CD4-positive, CD25-positive, alpha-beta regulatory T cell (primary cell): ENCODE data around the gene RAB44. TPM values are rescaled to one million over a fixed set of nuclear protein-coding genes. Genes with fewer than 3 reads are reported as not detected.
A peak's percentile ranks its signal among the peaks of the same experiment; 100 is the strongest.

ENCODE experiments used
- ATAC-seq, 2 donors: fragments of 150-1000 bp; cut with Tn5 transposase; one replicate each; pipeline ENCODE4 v1.10.0; 2021; ENCODE audit warnings: low read depth in 2 of 2, moderate number of reproducible peaks in 2 of 2, moderate library complexity in 1 of 2
- DNase-seq, 3 donors: peaks; one replicate each; pipeline versions ENCODE4 v3.0.0 to v3.0.0-alpha.2; 2012 to 2022; ENCODE audit warnings: mixed read lengths in 1 of 3
- H3K27ac ChIP-seq: one replicate; pipeline ENCODE4 v1.7.0; 2013; ENCODE audit warnings: mild to moderate bottlenecking, low read length; ENCODE audit not compliant: insufficient read depth, poor library complexity, severe bottlenecking
- H3K27me3 ChIP-seq: one replicate; pipeline ENCODE4 v1.7.0; 2013; ENCODE audit warnings: low read length; ENCODE audit not compliant: control insufficient read depth, insufficient read depth
- H3K36me3 ChIP-seq: one replicate; pipeline ENCODE4 v1.7.0; 2013; ENCODE audit warnings: mild to moderate bottlenecking, low read length, moderate library complexity; ENCODE audit not compliant: control insufficient read depth, insufficient read depth
- H3K4me1 ChIP-seq: 2 replicates; pipeline ENCODE4 v1.7.0; 2013; ENCODE audit warnings: mild to moderate bottlenecking, low read length; ENCODE audit not compliant: insufficient read depth, control insufficient read depth, poor library complexity, severe bottlenecking
- H3K4me3 ChIP-seq: one replicate; pipeline ENCODE4 v1.7.0; 2013; ENCODE audit warnings: low read depth, mild to moderate bottlenecking, low read length, moderate library complexity
- H3K9me3 ChIP-seq, 2 experiments: 1 replicate in 1 of 2; 2 replicates in 1 of 2; pipeline ENCODE4 v1.7.0; 2013; ENCODE audit warnings: low read length in 2 of 2, mild to moderate bottlenecking in 1 of 2, moderate library complexity in 1 of 2; ENCODE audit not compliant: control insufficient read depth in 2 of 2
- H3K27ac Mint-ChIP-seq, 3 donors: one replicate each; pipeline ENCODE4 v1.8.0; 2020 to 2022; ENCODE audit warnings: mild to moderate bottlenecking in 3 of 3, mixed read lengths in 3 of 3, moderate library complexity in 2 of 3
- H3K27me3 Mint-ChIP-seq: one replicate; pipeline ENCODE4 v1.8.0; 2022; ENCODE audit warnings: mild to moderate bottlenecking, mixed read lengths
- H3K36me3 Mint-ChIP-seq: one replicate; pipeline ENCODE4 v1.8.0; 2020; ENCODE audit warnings: mixed read lengths
- H3K4me1 Mint-ChIP-seq, 4 donors: one replicate each; pipeline ENCODE4 v1.8.0; 2020 to 2022; ENCODE audit warnings: mixed read lengths in 4 of 4, mild to moderate bottlenecking in 1 of 4
- H3K4me3 Mint-ChIP-seq, 4 donors: one replicate each; pipeline ENCODE4 v1.8.0; 2020 to 2022; ENCODE audit warnings: mild to moderate bottlenecking in 4 of 4, mixed read lengths in 4 of 4, moderate library complexity in 3 of 4
- H3K9me3 Mint-ChIP-seq, 7 donors: one replicate each; pipeline ENCODE4 v1.8.0; 2020 to 2022; ENCODE audit warnings: mixed read lengths in 7 of 7, mild to moderate bottlenecking in 3 of 7, moderate library complexity in 2 of 7
- polyA plus RNA-seq, 4 donors: library from polyadenylated mRNA; unstranded; fragments of 300-500 nt; fragmentation: Illumina TruSeq; gene quantifications; one replicate each; pipeline ENCODE4 v1.2.3, GENCODE V29; 2021
- total RNA-seq: library from RNA; stranded (reverse); gene quantifications from one replicate; pipeline ENCODE4 v1.2.3, GENCODE V29; 2022

RAB44 gene
- total and polyA plus RNA-seq, 5 donors from 2014 or later = 0.27 TPM; not detected in 4

DNA sequence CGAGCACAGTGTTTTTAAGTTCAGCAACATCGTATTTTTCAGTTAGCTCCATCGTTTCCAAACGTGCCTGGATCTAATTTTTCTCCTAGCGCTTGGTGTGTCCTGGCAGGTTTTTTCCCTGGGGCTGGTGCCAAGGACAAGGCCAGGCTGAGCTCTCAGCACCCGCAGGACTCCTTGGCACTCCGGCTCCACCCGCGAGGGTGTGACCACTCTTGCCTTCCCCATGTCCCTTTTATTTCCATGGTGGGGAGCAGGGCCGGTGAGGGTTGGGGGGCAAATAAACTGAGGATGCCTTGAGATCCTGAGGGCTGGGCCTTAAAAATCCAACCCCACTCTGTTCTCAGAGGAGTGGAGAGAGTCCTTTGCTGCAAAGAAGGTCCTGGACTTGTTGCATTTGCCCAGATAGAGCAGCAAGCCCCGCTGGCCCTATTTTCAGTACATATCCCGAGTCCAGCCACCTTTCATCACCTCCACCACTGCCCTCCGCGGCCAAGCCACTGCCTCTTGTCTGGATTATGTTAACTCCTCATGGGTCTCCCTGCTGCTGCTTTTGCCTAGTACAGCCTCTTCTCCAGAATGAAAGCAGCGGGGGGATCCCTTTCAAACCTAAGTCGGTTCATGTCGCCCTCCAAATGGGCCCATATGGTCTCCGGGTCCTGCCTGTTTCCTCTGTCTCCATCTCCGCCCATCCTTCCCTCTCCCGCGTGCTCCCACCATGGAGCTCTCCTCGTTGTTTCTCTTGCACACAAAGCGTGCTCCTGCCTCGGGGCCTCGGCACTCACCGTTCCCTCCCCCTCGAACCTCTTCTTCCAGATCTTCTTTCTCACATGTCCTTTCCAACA lies 4.5 kb upstream of the RAB44 start:
- peaks cover 9 to 24% (median 20%) of the 10 kb centered on the region in 4 donors for H3K4me1 Mint-ChIP-seq
- DNase-seq (no peak), ATAC-seq (no peak)
- no peaks in the 10 kb centered on the region for H3K36me3 Mint-ChIP-seq
- H3K9me3 Mint-ChIP-seq = no peaks in the 10 kb centered on the region
- H3K27me3 Mint-ChIP-seq = no peaks in the 10 kb centered on the region
- peak overlapping the region in 2 of 3 donors; percentile 73 to 87 for H3K27ac Mint-ChIP-seq
- no peak overlapping the region for H3K27ac ChIP-seq
- H3K4me3 ChIP-seq = no peak overlapping the region
- no peaks in the 10 kb centered on the region for H3K9me3 ChIP-seq
- H3K4me3 Mint-ChIP-seq = peak overlapping the region in 2 of 4 donors; percentile 39 to 50
- peaks cover 19% of the 10 kb centered on the region for H3K4me1 ChIP-seq
- no peaks in the 10 kb centered on the region for H3K27me3 ChIP-seq
- H3K36me3 ChIP-seq = no peaks in the 10 kb centered on the region

DNA sequence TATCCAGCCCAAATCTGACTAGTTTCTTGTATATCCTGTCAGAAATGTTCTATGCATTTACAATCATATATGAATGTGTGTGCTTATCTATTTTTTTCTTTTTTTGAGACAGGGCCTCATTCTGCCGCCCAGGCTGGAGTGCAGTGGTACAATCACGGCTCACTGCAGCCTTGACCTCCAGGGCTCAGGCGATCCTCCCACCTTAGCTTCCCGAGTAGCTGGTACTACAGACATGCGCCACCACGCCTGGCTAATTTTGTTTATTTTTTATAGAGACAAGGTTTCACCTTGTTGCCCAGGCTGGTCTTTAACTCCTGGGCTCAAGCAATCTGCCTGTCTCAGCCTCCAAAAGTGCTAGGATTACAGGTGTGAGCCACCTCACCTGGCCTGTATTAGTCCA lies 3.0 kb upstream of the RAB44 start:
- no peaks in the 10 kb centered on the region for H3K9me3 ChIP-seq
- no peaks in the 10 kb centered on the region for H3K9me3 Mint-ChIP-seq
- H3K4me3 ChIP-seq = no peak overlapping the region
- no peak overlapping the region for H3K27ac ChIP-seq
- peaks cover 9 to 24% (median 20%) of the 10 kb centered on the region in 4 donors for H3K4me1 Mint-ChIP-seq
- no peak for ATAC-seq
- H3K4me3 Mint-ChIP-seq = no peak overlapping the region
- H3K36me3 Mint-ChIP-seq = no peaks in the 10 kb centered on the region
- H3K4me1 ChIP-seq = peaks cover 19% of the 10 kb centered on the region
- H3K27ac Mint-ChIP-seq = no peak overlapping the region
- no peaks in the 10 kb centered on the region for H3K27me3 ChIP-seq
- H3K36me3 ChIP-seq = no peaks in the 10 kb centered on the region
- DNase-seq = no peak
- H3K27me3 Mint-ChIP-seq = peaks cover 4% of the 10 kb centered on the region

DNA sequence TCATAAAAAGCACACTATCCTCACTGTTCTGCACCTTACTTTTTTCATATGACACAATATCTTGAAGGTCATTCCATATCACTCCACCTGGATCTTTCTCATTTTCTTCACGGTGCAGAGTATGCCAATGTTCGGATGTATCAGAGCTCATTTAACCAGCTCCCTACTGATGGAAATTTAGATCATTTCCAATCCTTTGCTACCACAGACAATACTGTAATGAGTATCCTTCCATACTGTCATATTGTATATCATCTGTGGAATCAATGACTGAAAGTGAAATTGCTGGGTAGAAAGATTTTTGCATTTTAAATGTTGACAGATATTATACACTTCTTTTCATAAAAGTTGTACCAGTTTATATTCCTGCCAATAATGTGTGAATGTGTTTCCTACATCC lies 2.2 kb upstream of the RAB44 start:
- DNase-seq = no peak
- Histone ChIP-seq H3K27me3 (no peaks in the 10 kb centered on the region), H3K36me3 (no peaks in the 10 kb centered on the region), H3K4me1 (peaks cover 19% of the 10 kb centered on the region), H3K9me3 (no peaks in the 10 kb centered on the region), H3K4me3 (no peak overlapping the region), H3K27ac (no peak overlapping the region)
- peaks cover 4% of the 10 kb centered on the region for H3K27me3 Mint-ChIP-seq
- H3K4me3 Mint-ChIP-seq = no peak overlapping the region
- no peak for ATAC-seq
- peaks cover 9 to 24% (median 20%) of the 10 kb centered on the region in 4 donors for H3K4me1 Mint-ChIP-seq
- H3K36me3 Mint-ChIP-seq = no peaks in the 10 kb centered on the region
- H3K27ac Mint-ChIP-seq = no peak overlapping the region
- H3K9me3 Mint-ChIP-seq = no peaks in the 10 kb centered on the region

DNA sequence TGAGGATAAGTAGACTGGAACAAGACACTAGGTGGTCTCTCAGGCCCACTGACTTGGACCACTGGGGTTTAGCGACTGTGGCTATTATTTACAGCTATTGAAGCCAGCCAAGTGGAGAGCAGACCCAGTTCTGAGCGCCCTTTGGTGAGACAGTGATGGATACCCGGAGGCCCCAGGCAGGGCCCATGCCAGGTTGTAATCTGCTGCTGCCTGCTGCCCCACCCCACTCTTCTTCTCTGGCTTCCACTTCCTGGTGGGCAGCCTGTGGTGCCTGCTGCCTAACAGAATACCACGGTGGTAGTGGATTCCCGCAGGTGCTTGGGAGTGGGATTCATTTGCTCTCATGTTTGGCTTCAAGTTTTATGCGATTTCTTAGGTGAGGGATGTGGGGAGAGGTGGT lies 570 bp downstream of the RAB44 start:
- no peaks in the 10 kb centered on the region for H3K36me3 Mint-ChIP-seq
- no peak overlapping the region for H3K27ac Mint-ChIP-seq
- H3K9me3 Mint-ChIP-seq = no peaks in the 10 kb centered on the region
- no peak overlapping the region for H3K4me3 Mint-ChIP-seq
- no peak for DNase-seq
- H3K4me1 ChIP-seq = peaks cover 1% of the 10 kb centered on the region
- H3K4me1 Mint-ChIP-seq = peaks cover 4 to 12% (median 6%) of the 10 kb centered on the region in 4 donors
- H3K36me3 ChIP-seq = no peaks in the 10 kb centered on the region
- H3K9me3 ChIP-seq = no peaks in the 10 kb centered on the region
- H3K27me3 Mint-ChIP-seq = peaks cover 4% of the 10 kb centered on the region
- H3K27ac ChIP-seq = no peak overlapping the region
- no peaks in the 10 kb centered on the region for H3K27me3 ChIP-seq
- ATAC-seq = no peak
- no peak overlapping the region for H3K4me3 ChIP-seq

DNA sequence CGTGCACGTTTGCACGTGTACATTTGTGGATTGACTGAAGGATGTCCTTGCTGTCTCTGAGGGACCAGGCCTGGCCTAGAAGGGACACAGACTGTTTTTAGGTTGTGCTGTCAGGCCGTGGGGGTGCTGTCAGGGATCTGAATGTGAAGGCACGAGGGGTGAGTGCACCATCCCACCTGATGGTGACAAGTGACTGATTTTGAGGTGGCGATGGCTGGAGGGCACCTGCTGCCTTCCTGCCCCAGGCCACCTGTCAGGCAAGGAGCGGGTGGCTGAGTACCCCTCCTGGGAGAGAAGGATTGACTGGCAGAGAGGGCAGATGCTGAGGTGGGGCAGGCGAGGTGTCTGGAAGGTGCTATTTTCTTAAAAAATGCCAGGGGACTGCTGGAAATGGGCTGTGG lies 1.2 kb downstream of the RAB44 start:
- Histone ChIP-seq H3K36me3 (no peaks in the 10 kb centered on the region), H3K27me3 (no peaks in the 10 kb centered on the region), H3K4me3 (no peak overlapping the region), H3K4me1 (no peaks in the 10 kb centered on the region), H3K9me3 (no peaks in the 10 kb centered on the region), H3K27ac (no peak overlapping the region)
- peaks cover 0 to 6% (median 3%) of the 10 kb centered on the region in 4 donors for H3K4me1 Mint-ChIP-seq
- no peak overlapping the region for H3K4me3 Mint-ChIP-seq
- H3K9me3 Mint-ChIP-seq = no peaks in the 10 kb centered on the region
- H3K36me3 Mint-ChIP-seq = no peaks in the 10 kb centered on the region
- no peak for ATAC-seq
- H3K27me3 Mint-ChIP-seq = peaks cover 4% of the 10 kb centered on the region
- DNase-seq = no peak
- H3K27ac Mint-ChIP-seq = peak overlapping the region in 1 of 3 donors; percentile 29

DNA sequence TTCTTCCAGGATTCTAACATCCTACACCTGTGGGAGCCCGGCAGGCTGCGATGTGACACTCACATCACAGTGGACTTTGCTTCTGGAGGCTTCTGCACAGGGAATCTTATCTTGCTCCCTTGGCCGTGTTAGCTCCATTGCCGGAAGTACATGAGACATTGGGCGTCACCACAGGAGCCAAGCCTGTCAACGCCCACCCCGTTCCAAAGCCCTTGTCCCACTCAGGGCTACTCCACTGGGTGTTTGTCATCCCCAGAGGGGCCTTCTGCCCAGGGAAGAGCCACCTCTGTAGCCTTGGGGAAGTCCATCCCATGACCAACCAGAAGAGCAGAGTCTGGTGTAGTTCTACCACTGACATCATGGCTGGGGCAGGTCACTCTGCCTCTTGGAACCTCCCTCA lies 1.7 kb downstream of the RAB44 start:
- Mint-ChIP-seq H3K27ac (no peak overlapping the region), H3K36me3 (no peaks in the 10 kb centered on the region), H3K4me1 (peaks cover 0 to 6% (median 3%) of the 10 kb centered on the region in 4 donors), H3K27me3 (peaks cover 4% of the 10 kb centered on the region), H3K9me3 (no peaks in the 10 kb centered on the region), H3K4me3 (no peak overlapping the region)
- no peak for DNase-seq
- Histone ChIP-seq H3K27me3 (no peaks in the 10 kb centered on the region), H3K36me3 (no peaks in the 10 kb centered on the region), H3K27ac (no peak overlapping the region), H3K4me3 (no peak overlapping the region), H3K9me3 (no peaks in the 10 kb centered on the region), H3K4me1 (no peaks in the 10 kb centered on the region)
- ATAC-seq = no peak

DNA sequence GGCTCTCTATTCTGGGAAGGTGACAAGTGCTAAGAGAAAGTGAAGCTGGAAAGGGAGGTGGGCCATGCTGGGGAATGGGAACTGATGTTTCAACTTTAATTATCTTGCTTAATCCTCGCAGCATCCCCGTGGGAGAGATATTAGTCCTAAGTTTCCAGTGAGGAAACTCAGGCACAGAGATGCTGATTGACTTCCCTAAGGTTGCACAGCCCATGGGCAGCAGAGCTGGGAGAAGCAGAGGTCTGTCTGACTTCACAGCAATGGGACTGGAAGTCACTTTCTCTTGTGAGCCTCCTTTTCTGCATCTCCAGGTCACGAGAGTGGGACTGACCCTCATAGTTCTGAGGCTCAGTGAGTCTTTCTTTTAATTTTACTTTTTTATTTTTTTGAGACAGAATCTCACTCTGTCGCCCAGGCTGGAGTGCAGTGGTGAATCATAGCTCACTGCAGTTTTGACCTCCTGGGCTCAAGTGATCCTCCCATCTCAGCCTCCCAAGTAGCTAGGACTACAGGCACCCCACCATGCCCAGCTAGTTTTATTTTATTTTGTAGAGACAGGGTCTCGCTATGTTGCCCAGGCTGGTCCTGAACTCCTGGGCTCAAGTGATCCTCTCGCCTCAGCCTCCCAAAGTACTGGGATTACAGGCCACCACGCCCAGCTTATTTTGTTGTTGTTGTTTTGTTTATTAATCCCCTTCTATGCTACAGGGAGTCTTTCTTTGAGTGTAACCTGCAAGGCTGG lies 2.6 kb downstream of the RAB44 start:
- no peaks in the 10 kb centered on the region for H3K9me3 Mint-ChIP-seq
- no peaks in the 10 kb centered on the region for H3K36me3 Mint-ChIP-seq
- ATAC-seq = no peak
- no peak overlapping the region for H3K4me3 ChIP-seq
- H3K36me3 ChIP-seq = no peaks in the 10 kb centered on the region
- H3K4me3 Mint-ChIP-seq = no peak overlapping the region
- no peaks in the 10 kb centered on the region for H3K27me3 ChIP-seq
- no peaks in the 10 kb centered on the region for H3K4me1 ChIP-seq
- no peaks in the 10 kb centered on the region for H3K9me3 ChIP-seq
- no peak overlapping the region for H3K27ac Mint-ChIP-seq
- no peak overlapping the region for H3K27ac ChIP-seq
- peaks cover 0 to 3% (median 2%) of the 10 kb centered on the region in 4 donors for H3K4me1 Mint-ChIP-seq
- no peak for DNase-seq
- H3K27me3 Mint-ChIP-seq = peaks cover 4% of the 10 kb centered on the region
